Measurements from ENCODE around the gene NPAS3.
"Not testable (repeated sequence)": the region's sequence is repeated elsewhere in the genome, so short reads cannot be mapped to it uniquely, and the experiment has no call there.

The NPAS3 gene

GRCh38 chr14:33068626-33069025 lies 129.9 kb downstream of the NPAS3 start:
- no peak for TF ChIP-seq CTCF (IDR thresholded peaks at IDR 0.05; ENCODE audit: low read depth, low read length)

GRCh38 chr14:33070475-33070874 lies 131.8 kb downstream of the NPAS3 start:
- TF ChIP-seq CTCF (IDR thresholded peaks at IDR 0.05; ENCODE audit: low read depth, low read length) = no peak
- H3K4me3 ChIP-seq (ENCODE audit: low read depth, low read length) = no peak overlapping the region

More at GRCh38 chr14:33068626-33069025, 129.9 kb downstream of the NPAS3 start:
- no peak overlapping the region for H3K4me3 ChIP-seq (ENCODE audit: low read depth, low read length)

GRCh38 chr14:33073023-33073422 lies 134.3 kb downstream of the NPAS3 start:
- TF ChIP-seq CTCF (IDR thresholded peaks at IDR 0.05; ENCODE audit: low read depth, low read length) = no peak
- H3K4me3 ChIP-seq (ENCODE audit: low read depth, low read length) = no peak overlapping the region

- no peak overlapping the region for H3K4me3 ChIP-seq (ENCODE audit: low read depth, low read length)
- no peak for TF ChIP-seq CTCF (IDR thresholded peaks at IDR 0.05; ENCODE audit: low read depth, low read length)
These were observed 142.6 kb downstream of the NPAS3 start for GRCh38 chr14:33081259-33081658.

- no peak overlapping the region for H3K4me3 ChIP-seq (ENCODE audit: low read depth, low read length)
- no peak for TF ChIP-seq CTCF (IDR thresholded peaks at IDR 0.05; ENCODE audit: low read depth, low read length)
These were observed 147.1 kb downstream of the NPAS3 start for GRCh38 chr14:33085799-33086198.

- H3K4me3 ChIP-seq (ENCODE audit: low read depth, low read length) = not testable (repeated sequence)
These were observed 149.6 kb downstream of the NPAS3 start for GRCh38 chr14:33088274-33088673.

- no peak for TF ChIP-seq CTCF (IDR thresholded peaks at IDR 0.05; ENCODE audit: low read depth, low read length)
- no peak overlapping the region for H3K4me3 ChIP-seq (ENCODE audit: low read depth, low read length)
These were observed 159.3 kb downstream of the NPAS3 start for GRCh38 chr14:33098016-33098415.

GRCh38 chr14:33103489-33103888 lies 164.8 kb downstream of the NPAS3 start:
- no peak overlapping the region for H3K4me3 ChIP-seq (ENCODE audit: low read depth, low read length)
- no peak for TF ChIP-seq CTCF (IDR thresholded peaks at IDR 0.05; ENCODE audit: low read depth, low read length)

All from WI38 (cell line).